ENCODE results near the gene NEIL3. TPM values are rescaled to one million over a fixed set of nuclear protein-coding genes. Genes with fewer than 3 reads are reported as not detected.
A peak's percentile ranks its signal among the peaks of the same experiment; 100 is the strongest.

Gene NEIL3
- total RNA-seq, 2 donors from 2014 or later = 23.1 to 25.7 TPM

GRCh38 chr4:177315767-177316464 lies 6.2 kb downstream of the NEIL3 start:
- H3K4me1 Mint-ChIP-seq = peaks cover 36% of the 10 kb centered on the region
- H3K4me3 Mint-ChIP-seq = peak overlapping the region; percentile 59
- peak overlapping the region; percentile 1 for H3K27ac Mint-ChIP-seq
- no peaks in the 10 kb centered on the region for H3K27me3 Mint-ChIP-seq
- no peaks in the 10 kb centered on the region for H3K9me3 Mint-ChIP-seq
- peak; percentile 39 for ATAC-seq (replicated peaks)
- H3K36me3 Mint-ChIP-seq (ENCODE audit: low read depth) = no peaks in the 10 kb centered on the region

DNA sequence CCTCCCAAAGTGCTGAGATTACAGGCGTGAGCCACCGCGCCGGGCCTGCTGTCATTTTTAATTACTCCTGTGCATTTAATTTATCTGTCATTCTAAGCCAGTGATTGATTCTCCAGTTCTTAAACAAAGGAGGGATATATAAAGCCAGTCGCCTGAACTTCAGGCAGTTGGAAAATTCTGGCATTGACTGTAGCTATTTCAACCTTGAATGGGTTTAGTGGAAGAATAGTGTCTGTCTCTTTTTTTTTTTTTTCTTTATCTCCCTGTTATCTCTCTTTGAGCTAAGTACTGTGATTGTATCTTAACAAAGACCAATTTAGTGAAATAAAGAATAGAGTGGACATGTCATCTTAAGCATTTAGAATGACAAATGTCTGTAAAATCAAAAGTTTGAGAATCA lies 11.0 kb downstream of the NEIL3 start:
- Mint-ChIP-seq H3K27ac (no peak overlapping the region), H3K4me3 (peak overlapping the region; percentile 37), H3K27me3 (no peaks in the 10 kb centered on the region), H3K9me3 (no peaks in the 10 kb centered on the region), H3K4me1 (peaks cover 36% of the 10 kb centered on the region), H3K36me3 (ENCODE audit: low read depth) (peaks cover 6% of the 10 kb centered on the region)
- ATAC-seq (replicated peaks) = no peak

- Mint-ChIP-seq H3K9me3 (no peaks in the 10 kb centered on the region), H3K4me1 (peaks cover 29% of the 10 kb centered on the region), H3K4me3 (no peak overlapping the region), H3K36me3 (ENCODE audit: low read depth) (peaks cover 6% of the 10 kb centered on the region), H3K27me3 (no peaks in the 10 kb centered on the region), H3K27ac (no peak overlapping the region)
- ATAC-seq (replicated peaks) = no peak
Observed at GRCh38 chr4:177321647-177322046, 12.0 kb downstream of the NEIL3 start.

- no peak for ATAC-seq (replicated peaks)
- Mint-ChIP-seq H3K36me3 (ENCODE audit: low read depth) (peaks cover 6% of the 10 kb centered on the region), H3K9me3 (no peaks in the 10 kb centered on the region), H3K27me3 (no peaks in the 10 kb centered on the region), H3K4me3 (no peak overlapping the region), H3K27ac (no peak overlapping the region), H3K4me1 (peaks cover 25% of the 10 kb centered on the region)
Observed at GRCh38 chr4:177322266-177322665, 12.6 kb downstream of the NEIL3 start.

GRCh38 chr4:177322881-177323280 lies 13.2 kb downstream of the NEIL3 start:
- Mint-ChIP-seq H3K27me3 (no peaks in the 10 kb centered on the region), H3K4me1 (peaks cover 25% of the 10 kb centered on the region), H3K36me3 (ENCODE audit: low read depth) (peaks cover 6% of the 10 kb centered on the region), H3K4me3 (no peak overlapping the region), H3K9me3 (no peaks in the 10 kb centered on the region), H3K27ac (no peak overlapping the region)
- no peak for ATAC-seq (replicated peaks)

DNA sequence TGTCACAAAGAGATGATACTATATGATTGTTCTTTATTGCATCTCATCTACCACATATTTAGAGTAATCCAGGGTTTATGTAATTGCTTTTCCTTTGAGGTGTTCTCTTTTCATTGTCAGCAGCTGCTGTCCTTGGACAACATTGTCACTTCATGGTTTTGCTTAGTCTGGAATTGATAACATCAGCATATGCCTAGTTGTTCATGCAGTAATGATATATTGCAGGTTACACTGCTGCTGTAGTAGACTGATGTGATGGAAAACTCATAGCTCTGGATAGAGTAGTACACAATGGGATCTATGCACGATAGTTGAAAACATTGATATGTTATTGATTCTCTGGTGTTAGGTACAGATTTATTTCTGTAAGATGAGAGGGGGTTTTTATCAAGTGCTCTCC lies 13.7 kb downstream of the NEIL3 start:
- Mint-ChIP-seq H3K4me1 (peaks cover 29% of the 10 kb centered on the region), H3K36me3 (ENCODE audit: low read depth) (peaks cover 6% of the 10 kb centered on the region), H3K4me3 (peak overlapping the region; percentile 26)

DNA sequence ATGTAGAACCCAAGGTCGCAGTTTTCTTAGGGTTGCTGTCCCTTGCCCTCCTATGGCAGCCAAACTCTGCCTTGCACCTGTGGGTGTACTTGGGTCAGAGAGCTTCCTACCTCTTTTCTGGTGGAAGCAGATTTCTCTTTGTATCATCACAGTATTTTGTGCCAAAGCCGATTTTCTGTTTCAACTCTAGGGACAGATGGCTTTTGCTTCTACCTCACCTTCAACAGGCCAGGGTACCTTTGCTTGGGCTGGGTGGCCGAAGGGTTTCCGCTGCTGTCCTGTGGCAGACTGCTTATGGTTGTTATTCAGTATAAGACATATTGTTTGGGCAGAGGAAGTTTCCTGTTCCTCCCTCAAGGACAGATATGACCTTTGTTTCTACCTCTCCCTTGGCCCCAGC lies 22.4 kb downstream of the NEIL3 start:
- no peak overlapping the region for H3K27ac Mint-ChIP-seq
- peaks cover 13% of the 10 kb centered on the region for H3K36me3 Mint-ChIP-seq (ENCODE audit: low read depth)
- no peak overlapping the region for H3K4me3 Mint-ChIP-seq
- H3K9me3 Mint-ChIP-seq = peaks cover 5% of the 10 kb centered on the region
- ATAC-seq (replicated peaks) = no peak
- no peaks in the 10 kb centered on the region for H3K27me3 Mint-ChIP-seq
- H3K4me1 Mint-ChIP-seq = peaks cover 16% of the 10 kb centered on the region

More for the DNA sequence above, 13.7 kb downstream of the NEIL3 start:
- H3K27me3 Mint-ChIP-seq = no peaks in the 10 kb centered on the region
- no peak for ATAC-seq (replicated peaks)
- no peaks in the 10 kb centered on the region for H3K9me3 Mint-ChIP-seq
- H3K27ac Mint-ChIP-seq = no peak overlapping the region

DNA sequence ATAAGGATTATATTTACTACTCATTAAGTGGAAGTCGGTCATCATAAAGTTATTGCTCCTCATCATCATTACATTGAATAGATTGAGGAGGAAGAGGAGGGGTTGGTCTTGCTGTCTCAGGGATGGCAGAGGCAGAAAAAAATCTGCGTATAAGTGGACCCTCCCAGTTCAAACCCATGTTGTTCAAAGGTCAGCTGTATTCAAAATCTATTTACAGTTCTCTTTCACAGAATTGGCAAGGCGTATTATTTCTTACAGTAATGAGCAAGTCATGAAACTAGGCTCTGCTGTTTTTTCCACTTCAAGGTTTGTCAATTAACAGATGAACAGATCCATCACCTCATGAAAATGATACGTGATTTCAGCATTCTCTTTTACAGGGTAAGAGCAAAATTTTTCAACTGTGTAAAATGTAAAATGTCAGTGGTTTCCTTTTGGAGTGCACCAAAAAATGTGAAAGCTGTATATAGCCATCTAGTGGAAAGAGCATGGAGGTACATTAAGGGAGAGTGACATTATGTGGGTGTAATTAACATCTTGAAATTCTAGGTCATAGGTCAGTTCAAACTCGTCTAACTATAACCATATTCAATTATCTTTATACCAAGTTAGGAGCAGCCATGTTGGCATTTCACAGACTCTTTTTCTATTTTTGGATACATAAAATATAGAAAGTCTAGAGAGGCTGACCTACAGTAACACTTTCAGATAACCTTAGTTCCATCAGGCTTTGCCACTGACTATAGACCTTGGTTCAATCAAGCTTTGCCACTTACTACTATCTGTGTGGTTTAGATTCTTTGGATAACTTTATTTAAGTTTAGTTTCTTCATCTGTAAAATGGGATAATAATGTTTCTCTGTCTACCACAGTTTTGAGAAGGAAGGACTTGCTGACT lies 30.1 kb downstream of the NEIL3 start:
- Mint-ChIP-seq H3K27me3 (no peaks in the 10 kb centered on the region), H3K4me3 (no peak overlapping the region), H3K4me1 (peaks cover 9% of the 10 kb centered on the region), H3K27ac (no peak overlapping the region), H3K9me3 (no peaks in the 10 kb centered on the region), H3K36me3 (ENCODE audit: low read depth) (peaks cover 13% of the 10 kb centered on the region)
- ATAC-seq (replicated peaks) = peak; percentile 58

DNA sequence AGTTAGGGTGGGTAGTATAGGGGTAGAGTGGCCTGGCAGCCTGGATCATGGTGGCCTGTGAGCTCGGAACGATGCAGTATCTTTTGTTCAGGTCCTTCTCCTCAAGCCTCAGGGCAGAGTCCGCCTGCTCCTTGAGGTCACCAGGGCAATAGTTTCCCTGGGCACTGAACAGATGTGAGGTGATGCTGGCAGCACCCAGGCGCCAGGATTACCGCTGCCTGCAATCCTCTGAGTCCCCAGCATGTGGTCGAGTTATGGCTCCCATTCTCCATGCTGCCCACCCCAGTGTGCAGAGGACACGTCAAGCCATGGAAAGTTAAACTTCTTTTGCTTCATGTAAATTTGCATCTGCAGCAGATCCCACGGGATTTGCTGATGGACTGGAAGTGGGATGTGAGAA lies 38.7 kb downstream of the NEIL3 start:
- peaks cover 2% of the 10 kb centered on the region for H3K4me1 Mint-ChIP-seq
- peaks cover 3% of the 10 kb centered on the region for H3K36me3 Mint-ChIP-seq (ENCODE audit: low read depth)
- H3K27ac Mint-ChIP-seq = no peak overlapping the region
- ATAC-seq (replicated peaks) = no peak
- H3K4me3 Mint-ChIP-seq = no peak overlapping the region
- H3K9me3 Mint-ChIP-seq = no peaks in the 10 kb centered on the region
- H3K27me3 Mint-ChIP-seq = no peaks in the 10 kb centered on the region

DNA sequence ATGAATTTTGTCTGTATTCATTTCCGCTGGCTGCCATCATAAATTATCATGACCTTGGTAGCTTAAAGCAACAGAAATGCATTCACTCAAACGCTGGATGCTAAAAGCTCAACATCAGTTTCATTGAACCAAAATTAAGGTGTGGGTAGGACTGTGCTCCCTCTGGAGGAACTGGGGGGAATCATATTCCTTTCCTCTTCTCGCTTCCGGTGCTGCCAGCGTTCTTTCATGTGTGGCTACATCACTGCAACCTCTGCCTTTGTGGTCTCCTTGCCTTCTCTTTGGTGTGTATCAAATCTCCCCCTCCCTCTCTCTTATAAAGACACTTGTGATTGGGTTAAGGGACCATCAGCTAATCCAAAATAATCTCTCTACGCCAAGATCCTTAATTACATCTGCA lies 39.5 kb downstream of the NEIL3 start:
- Mint-ChIP-seq H3K27ac (no peak overlapping the region), H3K36me3 (ENCODE audit: low read depth) (peaks cover 10% of the 10 kb centered on the region), H3K27me3 (no peaks in the 10 kb centered on the region)

GRCh38 chr4:177351622-177352244 lies 42.1 kb downstream of the NEIL3 start:
- Mint-ChIP-seq H3K27ac (no peak overlapping the region), H3K4me1 (peaks cover 3% of the 10 kb centered on the region), H3K27me3 (no peaks in the 10 kb centered on the region), H3K36me3 (ENCODE audit: low read depth) (peaks cover 10% of the 10 kb centered on the region), H3K4me3 (no peak overlapping the region), H3K9me3 (no peaks in the 10 kb centered on the region)
- no peak for ATAC-seq (replicated peaks)

More for the DNA sequence above, 39.5 kb downstream of the NEIL3 start:
- no peak for ATAC-seq (replicated peaks)
- H3K9me3 Mint-ChIP-seq = no peaks in the 10 kb centered on the region
- H3K4me1 Mint-ChIP-seq = peaks cover 3% of the 10 kb centered on the region
- no peak overlapping the region for H3K4me3 Mint-ChIP-seq

GRCh38 chr4:177356206-177356605 lies 46.5 kb downstream of the NEIL3 start:
- H3K27me3 Mint-ChIP-seq = no peaks in the 10 kb centered on the region
- peaks cover 3% of the 10 kb centered on the region for H3K4me1 Mint-ChIP-seq
- H3K36me3 Mint-ChIP-seq (ENCODE audit: low read depth) = peaks cover 10% of the 10 kb centered on the region
- H3K4me3 Mint-ChIP-seq = no peak overlapping the region
- no peak overlapping the region for H3K27ac Mint-ChIP-seq
- no peaks in the 10 kb centered on the region for H3K9me3 Mint-ChIP-seq
- ATAC-seq (replicated peaks) = no peak

DNA sequence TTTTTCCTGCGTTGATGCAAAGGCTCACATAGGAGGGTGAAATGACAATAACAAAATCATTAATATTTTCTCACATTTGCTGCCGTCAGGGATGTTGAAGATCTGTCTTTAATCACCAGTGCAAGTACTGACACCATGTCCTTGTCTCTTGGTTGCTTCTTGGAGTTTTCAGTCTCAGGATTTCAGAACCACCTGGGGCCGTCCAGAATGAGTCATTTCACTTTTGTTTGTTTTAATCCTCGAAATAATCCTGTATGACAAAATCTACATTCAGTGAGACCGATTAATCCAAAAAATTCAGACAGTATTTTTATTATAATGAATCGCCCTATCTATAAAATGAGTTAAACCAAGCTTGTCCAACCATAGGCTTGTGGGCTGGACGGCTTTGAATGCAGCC lies 47.2 kb downstream of the NEIL3 start:
- ATAC-seq (replicated peaks) = no peak
- Mint-ChIP-seq H3K27ac (no peak overlapping the region), H3K4me1 (peaks cover 3% of the 10 kb centered on the region), H3K9me3 (no peaks in the 10 kb centered on the region), H3K36me3 (ENCODE audit: low read depth) (peaks cover 10% of the 10 kb centered on the region), H3K27me3 (no peaks in the 10 kb centered on the region), H3K4me3 (no peak overlapping the region)

GRCh38 chr4:177367336-177367735 lies 57.7 kb downstream of the NEIL3 start:
- no peak overlapping the region for H3K27ac Mint-ChIP-seq
- no peaks in the 10 kb centered on the region for H3K9me3 Mint-ChIP-seq
- H3K4me1 Mint-ChIP-seq = no peaks in the 10 kb centered on the region
- no peak overlapping the region for H3K4me3 Mint-ChIP-seq
- no peaks in the 10 kb centered on the region for H3K36me3 Mint-ChIP-seq (ENCODE audit: low read depth)
- ATAC-seq (replicated peaks) = no peak
- H3K27me3 Mint-ChIP-seq = no peaks in the 10 kb centered on the region
